Fibroblast of peridontal ligament (primary cell): Measurements from ENCODE around the gene MKRN1.
A peak's percentile ranks its signal among the peaks of the same experiment; 100 is the strongest.
"Not testable (repeated sequence)": the region's sequence is repeated elsewhere in the genome, so short reads cannot be mapped to it uniquely, and the experiment has no call there.

Experiments
- DNase-seq: peaks from one replicate; pipeline ENCODE4 v3.0.0-alpha.2; 2010; ENCODE audit errors: extremely low read depth

Gene MKRN1

GRCh38 chr7:140479062-140479738, at the start of gene MKRN1:
MKRN1 (minus strand) TSS chr7:140479505; CDS start chr7:140479344, 161 bp downstream.
- peak; percentile 84 for DNase-seq

GRCh38 chr7:140526787-140527664, 47.7 kb upstream of the MKRN1 start:
- no peak for DNase-seq

GRCh38 chr7:140526214-140526613, 46.9 kb upstream of the MKRN1 start:
- DNase-seq = no peak

GRCh38 chr7:140525743-140526142, 46.4 kb upstream of the MKRN1 start:
- no peak for DNase-seq

- DNase-seq = no peak
Observed at GRCh38 chr7:140521421-140521820, 42.1 kb upstream of the MKRN1 start.

GRCh38 chr7:140519007-140519399, 39.7 kb upstream of the MKRN1 start:
- DNase-seq = no peak

GRCh38 chr7:140518370-140519006, 39.2 kb upstream of the MKRN1 start:
- no peak for DNase-seq

- DNase-seq = peak; percentile 92
Observed at GRCh38 chr7:140517546-140518369, 38.5 kb upstream of the MKRN1 start.

GRCh38 chr7:140512317-140513000, 33.2 kb upstream of the MKRN1 start:
- DNase-seq = no peak

GRCh38 chr7:140509789-140510188, 30.5 kb upstream of the MKRN1 start:
- no peak for DNase-seq

- not testable (repeated sequence) for DNase-seq
Observed at GRCh38 chr7:140507556-140507955, 28.3 kb upstream of the MKRN1 start.

- DNase-seq = peak; percentile 72
Observed at GRCh38 chr7:140506788-140507464, 27.6 kb upstream of the MKRN1 start.

- DNase-seq = no peak
Observed at GRCh38 chr7:140501966-140502365, 22.7 kb upstream of the MKRN1 start.

- DNase-seq = not testable (repeated sequence)
Observed at GRCh38 chr7:140497807-140498206, 18.5 kb upstream of the MKRN1 start.

GRCh38 chr7:140497241-140497769, 18.0 kb upstream of the MKRN1 start:
- DNase-seq = no peak

GRCh38 chr7:140495514-140496097, 16.3 kb upstream of the MKRN1 start:
- DNase-seq = no peak

- no peak for DNase-seq
Observed at GRCh38 chr7:140494867-140495266, 15.6 kb upstream of the MKRN1 start.

- DNase-seq = no peak
Observed at GRCh38 chr7:140489026-140489359, 9.7 kb upstream of the MKRN1 start.

- no peak for DNase-seq
Observed at GRCh38 chr7:140485500-140486265, 6.4 kb upstream of the MKRN1 start.
